GM12872 (cell line): ENCODE results near the gene NKAIN2.

Experiments
- CTCF ChIP-seq: IDR thresholded peaks from 3 replicates; pipeline ENCODE4 v1.5.1; 2011; ENCODE audit warnings: low read depth, mild to moderate bottlenecking, low read length, moderate library complexity; ENCODE audit not compliant: insufficient read depth

Gene NKAIN2

GRCh38 chr6:123808556-123808955 lies 4.9 kb downstream of the NKAIN2 start:
- no peak for TF ChIP-seq CTCF

- TF ChIP-seq CTCF, result no peak
Observed at GRCh38 chr6:123810214-123810613, 6.5 kb downstream of the NKAIN2 start.

GRCh38 chr6:123810948-123811347 lies 7.3 kb downstream of the NKAIN2 start:
- TF ChIP-seq CTCF, result no peak

- no peak for TF ChIP-seq CTCF
Observed at GRCh38 chr6:123811378-123811777, 7.7 kb downstream of the NKAIN2 start.

GRCh38 chr6:123812621-123813020 lies 9.0 kb downstream of the NKAIN2 start:
- no peak for TF ChIP-seq CTCF

GRCh38 chr6:123821112-123821511 lies 17.4 kb downstream of the NKAIN2 start:
- TF ChIP-seq CTCF, result no peak

- no peak for TF ChIP-seq CTCF
Observed at GRCh38 chr6:123829302-123829953, 25.8 kb downstream of the NKAIN2 start.
